HepG2 (cell line): Measurements from ENCODE around the gene ITGAE. TPM values are rescaled to one million over a fixed set of nuclear protein-coding genes. Genes with fewer than 3 reads are reported as not detected.

Experiments
- CEBPB ChIP-seq: IDR thresholded peaks from 2 replicates; pipeline ENCODE4 v1.6.1; 2011; ENCODE audit warnings: low read depth, low read length, improper control_type of control experiment, borderline replicate concordance
- FOXA1 ChIP-seq, 2 experiments: fragments of 450-650 bp in 1 of 2; sonication (generic) in 1 of 2; formaldehyde crosslinking in 1 of 2; IDR thresholded peaks; 2 replicates each; pipeline versions ENCODE4 v1.4.0 to v1.6.1; 2016 to 2020; ENCODE audit warnings: missing genetic modification reagents in 1 of 2
- FOXP1 ChIP-seq, 2 experiments: fragments of 450-650 bp in 1 of 2; IDR thresholded peaks; 2 replicates each; pipeline ENCODE4 v1.6.1; 2017 to 2018; ENCODE audit warnings: antibody characterized with exemption in 1 of 2
- KLF11 ChIP-seq: IDR thresholded peaks from 2 replicates; pipeline ENCODE4 v1.6.1; 2016; ENCODE audit warnings: missing compliant biosample characterization
- ONECUT2 ChIP-seq: sonication (generic); formaldehyde crosslinking; IDR thresholded peaks from 2 replicates; pipeline ENCODE4 v1.4.0; 2020; ENCODE audit warnings: missing genetic modification reagents
- RFX1 ChIP-seq: fragments of 450-650 bp; IDR thresholded peaks from 2 replicates; pipeline ENCODE4 v1.6.1; 2017
- SP140L ChIP-seq: sonication (generic); formaldehyde crosslinking; IDR thresholded peaks from 2 replicates; pipeline ENCODE4 v1.4.0; 2020; ENCODE audit warnings: missing genetic modification reagents, borderline replicate concordance
- THYN1 ChIP-seq: sonication (generic); formaldehyde crosslinking; IDR thresholded peaks from 2 replicates; pipeline ENCODE4 v1.8.1; 2023; ENCODE audit warnings: low read depth, mild to moderate bottlenecking, moderate library complexity, missing genetic modification reagents, borderline replicate concordance
- TOPORS ChIP-seq: sonication (generic); formaldehyde crosslinking; IDR thresholded peaks from 2 replicates; pipeline ENCODE4 v1.8.0; 2023; ENCODE audit warnings: mild to moderate bottlenecking, missing genetic modification reagents
- ZNF136 ChIP-seq: sonication (generic); formaldehyde crosslinking; IDR thresholded peaks from 2 replicates; pipeline ENCODE4 v1.8.1; 2022; ENCODE audit warnings: low read depth, mild to moderate bottlenecking, moderate library complexity, missing genetic modification reagents
- ZNF382 ChIP-seq: sonication (generic); formaldehyde crosslinking; IDR thresholded peaks from 2 replicates; pipeline ENCODE4 v1.5.0; 2020; ENCODE audit warnings: missing genetic modification reagents, mild to moderate bottlenecking, borderline replicate concordance
- ZNF468 ChIP-seq: sonication (generic); formaldehyde crosslinking; IDR thresholded peaks from 2 replicates; pipeline ENCODE4 v1.8.0; 2022; ENCODE audit warnings: mild to moderate bottlenecking, moderate library complexity, missing genetic modification reagents
- ZNF563 ChIP-seq: sonication (generic); formaldehyde crosslinking; IDR thresholded peaks from 2 replicates; pipeline ENCODE4 v1.8.0; 2022; ENCODE audit warnings: mild to moderate bottlenecking, moderate library complexity, missing genetic modification reagents
- ZNF772 ChIP-seq: sonication (generic); formaldehyde crosslinking; IDR thresholded peaks from 2 replicates; pipeline ENCODE4 v1.5.0; 2020; ENCODE audit warnings: mild to moderate bottlenecking, missing genetic modification reagents
- ZSCAN31 ChIP-seq: sonication (generic); formaldehyde crosslinking; IDR thresholded peaks from 2 replicates; pipeline ENCODE4 v1.5.0; 2020; ENCODE audit warnings: low read depth, mild to moderate bottlenecking, missing genetic modification reagents
- polyA plus RNA-seq, 8 experiments: library from polyadenylated mRNA; depleted of rRNA in 3 of 8; stranded (reverse) in 7 of 8; unstranded in 1 of 8; fragments of >200 nt; fragmentation: Illumina TruSeq in 4 of 8; extraction: Trizol in 4 of 8; gene quantifications; 2 replicates each; pipeline versions ENCODE4 v1.2.1 to v1.2.3, GENCODE V29; 2011 to 2016; ENCODE audit warnings: low read depth in 4 of 8, missing spikeins in 1 of 8, mixed read lengths in 1 of 8; ENCODE audit not compliant: insufficient read depth in 1 of 8
- total RNA-seq, 5 experiments: library from RNA; depleted of rRNA; stranded (reverse); fragments of >200 nt; fragmentation: Illumina TruSeq; extraction: Trizol; gene quantifications; 2 replicates each; pipeline ENCODE4 v1.2.3, GENCODE V29; 2016; ENCODE audit warnings: low read depth in 1 of 5
- TF ChIP-seq, protein P1 (sequence below): IDR thresholded peaks from 2 replicates; pipeline ENCODE4 v1.6.1; 2016; ENCODE audit warnings: low read depth, missing genetic modification reagents, missing compliant biosample characterization
- TF ChIP-seq, protein P2 (sequence below): sonication (generic); formaldehyde crosslinking; IDR thresholded peaks from 2 replicates; pipeline ENCODE4 v1.4.0; 2020; ENCODE audit warnings: mild to moderate bottlenecking, missing genetic modification reagents
- TF ChIP-seq, protein P3 (sequence below): sonication (generic); formaldehyde crosslinking; IDR thresholded peaks from 2 replicates; pipeline ENCODE4 v1.5.0; 2020; ENCODE audit warnings: missing genetic modification reagents
- TF ChIP-seq, protein P4 (sequence below): IDR thresholded peaks from 2 replicates; pipeline ENCODE4 v1.6.1; 2016

The ITGAE gene
- total and polyA plus RNA-seq, 2 of the 13 experiments (the other 11 are each of a cell fraction or from before 2014, with no cell fraction given) = 42.3 to 49.0 TPM

DNA sequence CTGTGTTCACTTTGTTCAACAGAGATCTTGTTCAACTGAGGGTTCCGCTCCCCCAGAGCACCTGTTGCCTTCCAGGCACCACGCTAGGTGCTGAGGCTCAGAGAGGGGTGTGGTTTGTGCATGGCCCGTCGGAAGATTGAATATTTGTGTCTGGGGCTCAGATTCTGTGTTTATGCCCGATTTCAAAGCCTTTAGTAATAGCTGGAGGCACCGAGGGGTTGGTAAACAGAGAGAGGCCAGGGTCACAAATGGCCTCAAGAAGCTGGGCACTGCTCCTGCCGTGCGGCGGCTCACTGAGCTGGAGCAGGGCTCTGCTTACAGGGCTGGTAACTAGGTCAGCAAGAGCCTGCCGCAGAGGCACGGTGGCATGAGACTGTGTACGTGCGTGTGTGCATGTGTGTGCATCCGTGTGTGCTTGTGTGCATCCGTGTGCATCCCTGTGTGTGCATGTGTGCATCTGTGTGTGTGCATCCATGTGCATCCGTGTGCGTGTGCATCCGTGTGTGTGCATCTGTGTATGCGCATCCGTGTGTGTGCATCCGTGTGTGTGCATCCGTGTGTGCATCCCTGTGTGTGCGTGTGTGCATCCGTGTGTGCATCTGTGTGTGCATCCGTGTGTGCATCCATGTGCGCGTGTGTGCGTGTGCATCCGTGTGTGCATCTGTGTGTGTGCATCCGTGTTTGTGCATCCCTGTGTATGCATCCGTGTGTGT, 5.4 kb downstream of the ITGAE start (continued):
- TF ChIP-seq ZSCAN31 (CRISPR knock-in tag) (no peak), ZNF563 (0 out of 2 replicates have a peak, but pooled peaks have one; percentile 6), ZNF382 (CRISPR knock-in tag) (no peak), CEBPB (no peak), KLF11 (no peak), ZNF468 (CRISPR knock-in tag) (no peak), ONECUT2 (CRISPR knock-in tag) (no peak), ZNF136 (no peak), SP140L (CRISPR knock-in tag) (no peak), ZNF772 (CRISPR knock-in tag) (peak; percentile 41; the same call in 1 of the 2 replicates), THYN1 (no peak), FOXA1 (IDR thresholded peaks at IDR 0.05) (no peak), FOXA1 (CRISPR knock-in tag; IDR thresholded peaks at IDR 0.05) (peak; percentile 78), RFX1 (no peak), FOXP1 (IDR thresholded peaks at IDR 0.05) (no peak), FOXP1 (CRISPR knock-in tag; IDR thresholded peaks at IDR 0.05) (peak; percentile 84), TOPORS (CRISPR knock-in tag) (no peak)
- TF ChIP-seq, protein P1, sequence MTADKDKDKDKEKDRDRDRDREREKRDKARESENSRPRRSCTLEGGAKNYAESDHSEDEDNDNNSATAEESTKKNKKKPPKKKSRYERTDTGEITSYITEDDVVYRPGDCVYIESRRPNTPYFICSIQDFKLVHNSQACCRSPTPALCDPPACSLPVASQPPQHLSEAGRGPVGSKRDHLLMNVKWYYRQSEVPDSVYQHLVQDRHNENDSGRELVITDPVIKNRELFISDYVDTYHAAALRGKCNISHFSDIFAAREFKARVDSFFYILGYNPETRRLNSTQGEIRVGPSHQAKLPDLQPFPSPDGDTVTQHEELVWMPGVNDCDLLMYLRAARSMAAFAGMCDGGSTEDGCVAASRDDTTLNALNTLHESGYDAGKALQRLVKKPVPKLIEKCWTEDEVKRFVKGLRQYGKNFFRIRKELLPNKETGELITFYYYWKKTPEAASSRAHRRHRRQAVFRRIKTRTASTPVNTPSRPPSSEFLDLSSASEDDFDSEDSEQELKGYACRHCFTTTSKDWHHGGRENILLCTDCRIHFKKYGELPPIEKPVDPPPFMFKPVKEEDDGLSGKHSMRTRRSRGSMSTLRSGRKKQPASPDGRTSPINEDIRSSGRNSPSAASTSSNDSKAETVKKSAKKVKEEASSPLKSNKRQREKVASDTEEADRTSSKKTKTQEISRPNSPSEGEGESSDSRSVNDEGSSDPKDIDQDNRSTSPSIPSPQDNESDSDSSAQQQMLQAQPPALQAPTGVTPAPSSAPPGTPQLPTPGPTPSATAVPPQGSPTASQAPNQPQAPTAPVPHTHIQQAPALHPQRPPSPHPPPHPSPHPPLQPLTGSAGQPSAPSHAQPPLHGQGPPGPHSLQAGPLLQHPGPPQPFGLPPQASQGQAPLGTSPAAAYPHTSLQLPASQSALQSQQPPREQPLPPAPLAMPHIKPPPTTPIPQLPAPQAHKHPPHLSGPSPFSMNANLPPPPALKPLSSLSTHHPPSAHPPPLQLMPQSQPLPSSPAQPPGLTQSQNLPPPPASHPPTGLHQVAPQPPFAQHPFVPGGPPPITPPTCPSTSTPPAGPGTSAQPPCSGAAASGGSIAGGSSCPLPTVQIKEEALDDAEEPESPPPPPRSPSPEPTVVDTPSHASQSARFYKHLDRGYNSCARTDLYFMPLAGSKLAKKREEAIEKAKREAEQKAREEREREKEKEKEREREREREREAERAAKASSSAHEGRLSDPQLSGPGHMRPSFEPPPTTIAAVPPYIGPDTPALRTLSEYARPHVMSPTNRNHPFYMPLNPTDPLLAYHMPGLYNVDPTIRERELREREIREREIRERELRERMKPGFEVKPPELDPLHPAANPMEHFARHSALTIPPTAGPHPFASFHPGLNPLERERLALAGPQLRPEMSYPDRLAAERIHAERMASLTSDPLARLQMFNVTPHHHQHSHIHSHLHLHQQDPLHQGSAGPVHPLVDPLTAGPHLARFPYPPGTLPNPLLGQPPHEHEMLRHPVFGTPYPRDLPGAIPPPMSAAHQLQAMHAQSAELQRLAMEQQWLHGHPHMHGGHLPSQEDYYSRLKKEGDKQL = 0 out of 2 replicates have a peak, but pooled peaks have one; percentile 12
- TF ChIP-seq, protein P2, sequence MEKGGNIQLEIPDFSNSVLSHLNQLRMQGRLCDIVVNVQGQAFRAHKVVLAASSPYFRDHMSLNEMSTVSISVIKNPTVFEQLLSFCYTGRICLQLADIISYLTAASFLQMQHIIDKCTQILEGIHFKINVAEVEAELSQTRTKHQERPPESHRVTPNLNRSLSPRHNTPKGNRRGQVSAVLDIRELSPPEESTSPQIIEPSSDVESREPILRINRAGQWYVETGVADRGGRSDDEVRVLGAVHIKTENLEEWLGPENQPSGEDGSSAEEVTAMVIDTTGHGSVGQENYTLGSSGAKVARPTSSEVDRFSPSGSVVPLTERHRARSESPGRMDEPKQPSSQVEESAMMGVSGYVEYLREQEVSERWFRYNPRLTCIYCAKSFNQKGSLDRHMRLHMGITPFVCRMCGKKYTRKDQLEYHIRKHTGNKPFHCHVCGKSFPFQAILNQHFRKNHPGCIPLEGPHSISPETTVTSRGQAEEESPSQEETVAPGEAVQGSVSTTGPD (CRISPR knock-in tag) = no peak
- TF ChIP-seq, protein P3, sequence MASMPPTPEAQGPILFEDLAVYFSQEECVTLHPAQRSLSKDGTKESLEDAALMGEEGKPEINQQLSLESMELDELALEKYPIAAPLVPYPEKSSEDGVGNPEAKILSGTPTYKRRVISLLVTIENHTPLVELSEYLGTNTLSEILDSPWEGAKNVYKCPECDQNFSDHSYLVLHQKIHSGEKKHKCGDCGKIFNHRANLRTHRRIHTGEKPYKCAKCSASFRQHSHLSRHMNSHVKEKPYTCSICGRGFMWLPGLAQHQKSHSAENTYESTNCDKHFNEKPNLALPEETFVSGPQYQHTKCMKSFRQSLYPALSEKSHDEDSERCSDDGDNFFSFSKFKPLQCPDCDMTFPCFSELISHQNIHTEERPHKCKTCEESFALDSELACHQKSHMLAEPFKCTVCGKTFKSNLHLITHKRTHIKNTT = no peak
- TF ChIP-seq, protein P4, sequence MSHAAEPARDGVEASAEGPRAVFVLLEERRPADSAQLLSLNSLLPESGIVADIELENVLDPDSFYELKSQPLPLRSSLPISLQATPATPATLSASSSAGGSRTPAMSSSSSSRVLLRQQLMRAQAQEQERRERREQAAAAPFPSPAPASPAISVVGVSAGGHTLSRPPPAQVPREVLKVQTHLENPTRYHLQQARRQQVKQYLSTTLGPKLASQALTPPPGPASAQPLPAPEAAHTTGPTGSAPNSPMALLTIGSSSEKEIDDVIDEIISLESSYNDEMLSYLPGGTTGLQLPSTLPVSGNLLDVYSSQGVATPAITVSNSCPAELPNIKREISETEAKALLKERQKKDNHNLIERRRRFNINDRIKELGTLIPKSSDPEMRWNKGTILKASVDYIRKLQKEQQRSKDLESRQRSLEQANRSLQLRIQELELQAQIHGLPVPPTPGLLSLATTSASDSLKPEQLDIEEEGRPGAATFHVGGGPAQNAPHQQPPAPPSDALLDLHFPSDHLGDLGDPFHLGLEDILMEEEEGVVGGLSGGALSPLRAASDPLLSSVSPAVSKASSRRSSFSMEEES (CRISPR knock-in tag) = peak; percentile 46
